ENCODE results near the gene NAAA. TPM values are rescaled to one million over a fixed set of nuclear protein-coding genes. Genes with fewer than 3 reads are reported as not detected.
A peak's percentile ranks its signal among the peaks of the same experiment; 100 is the strongest.
"Not testable (repeated sequence)": the region's sequence is repeated elsewhere in the genome, so short reads cannot be mapped to it uniquely, and the experiment has no call there.

NAAA gene
- 10 to 100 TPM; 12.3 to 13.8 TPM for total RNA-seq
- long read RNA-seq, transcript NAAA-201 (11 exons, 1,900 nt), result major isoform, 14 of 26 reads
- long read RNA-seq, partial matches to known transcripts, result 0 of 26 reads
- long read RNA-seq, other reads (novel, unspliced or antisense), result 10 of 26 reads

GRCh38 chr4:75940692-75941253 lies at the start of gene NAAA:
Gene NAAA, minus strand, starts transcription at chr4:75941013. Its CDS starts 64 bp downstream, at chr4:75940949.
- intact Hi-C loops (cut with DNase I), result no loop called here
- DNase-seq (peak; percentile 78), ATAC-seq (peak; percentile 94 to 97)

- DNase-seq, result no peak
- intact Hi-C loops (cut with DNase I), result no loop called here
- peak in 1 of 2 donors; percentile 11 for ATAC-seq
Observed at GRCh38 chr4:75989846-75990528, 49.2 kb upstream of the NAAA start.

GRCh38 chr4:75985116-75985515 lies 44.3 kb upstream of the NAAA start:
- DNase-seq (no peak), ATAC-seq (no peak)
- intact Hi-C loops (cut with DNase I), result no loop called here

DNA sequence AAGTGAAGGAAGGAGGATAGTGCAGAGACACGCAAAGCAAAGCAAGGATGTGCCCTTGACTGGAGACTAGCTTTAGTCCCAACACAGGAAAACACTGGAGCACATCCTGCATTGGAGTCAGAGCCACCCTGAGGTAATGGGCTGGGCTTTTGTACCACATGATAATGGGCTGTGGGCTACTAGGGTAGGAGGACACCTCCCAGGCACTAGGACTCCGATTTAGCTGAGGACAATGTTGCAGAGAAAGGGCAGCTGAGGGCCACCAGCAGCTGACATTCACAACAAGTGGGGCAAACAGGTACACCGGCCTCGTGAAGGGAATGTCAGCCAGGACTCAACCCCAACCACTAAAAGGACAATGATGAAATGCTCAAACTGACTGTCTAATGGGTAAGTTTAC lies 39.8 kb upstream of the NAAA start:
- intact Hi-C loops (cut with DNase I), result no loop called here

DNA sequence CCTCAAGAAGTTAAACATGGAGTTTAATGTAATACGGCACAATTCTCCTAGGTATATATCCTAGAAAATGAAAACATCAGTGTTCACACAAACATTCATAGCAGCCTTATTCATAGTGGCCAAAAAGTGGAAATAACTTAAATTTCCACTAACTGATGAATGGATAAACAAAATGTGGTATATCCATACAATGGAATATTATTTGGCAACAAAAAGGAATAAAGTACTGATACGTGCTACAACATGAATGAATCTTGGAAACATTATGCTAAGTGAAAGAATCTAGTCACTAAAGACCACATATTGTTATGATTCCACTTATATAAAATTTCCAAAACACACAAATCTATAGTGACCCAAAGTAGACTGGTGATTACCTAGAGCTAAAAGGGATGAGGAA lies 35.4 kb upstream of the NAAA start:
- DNase-seq (no peak), ATAC-seq (no peak)
- intact Hi-C loops (cut with DNase I), result no loop called here

More for the DNA sequence above, 39.8 kb upstream of the NAAA start:
- ATAC-seq (no peak), DNase-seq (no peak)

GRCh38 chr4:75973766-75974165 lies 33.0 kb upstream of the NAAA start:
- intact Hi-C loops (cut with DNase I), result no loop called here
- DNase-seq (no peak), ATAC-seq (no peak)

DNA sequence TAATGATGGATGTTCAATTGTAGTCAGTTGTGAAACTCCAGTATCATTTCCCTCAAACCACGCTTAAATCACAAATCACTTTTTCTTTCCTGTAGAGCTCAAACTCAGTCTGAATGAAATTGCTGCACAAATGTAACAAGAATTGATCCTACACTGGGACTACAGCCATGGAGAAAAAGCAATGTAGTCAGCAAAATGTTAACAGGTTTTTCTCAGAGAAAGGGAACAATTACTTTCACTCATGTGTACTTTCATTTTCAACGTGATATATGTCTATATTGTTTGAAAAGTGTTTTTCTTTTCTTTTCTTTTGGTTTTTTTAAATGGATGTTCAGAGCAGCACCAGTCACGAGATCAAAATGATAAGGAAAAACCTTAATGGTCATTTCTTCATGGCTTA lies 27.3 kb upstream of the NAAA start:
- intact Hi-C loops (cut with DNase I), result loop anchor here in 1 of 2 donors (10.0 kb wide), 1 partner anchor 173 kb away; no protein-coding TSS in a partner anchor
- no peak for DNase-seq
- ATAC-seq, result no peak

DNA sequence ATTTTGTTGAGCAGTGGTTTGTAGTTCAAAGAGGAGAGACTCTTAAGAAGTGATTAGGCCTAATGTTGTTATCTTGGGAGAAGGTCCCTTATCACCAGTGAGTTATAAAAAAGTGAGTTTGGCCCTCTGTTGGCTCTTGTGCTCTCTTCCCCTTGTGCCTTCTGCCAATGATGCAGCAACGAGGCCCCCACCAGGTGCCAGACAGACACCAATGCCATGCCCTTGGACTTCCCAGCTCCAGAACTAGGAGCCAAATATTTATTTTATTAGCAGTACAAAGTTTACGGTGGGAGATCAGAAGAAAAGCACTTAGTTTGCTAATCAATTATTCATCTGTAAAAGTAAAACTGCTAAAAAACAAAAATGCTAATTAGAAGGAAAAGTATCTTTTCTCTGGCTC lies 22.7 kb upstream of the NAAA start:
- intact Hi-C loops (cut with DNase I), result loop anchor here in 1 of 2 donors (10.0 kb wide), 1 partner anchor 169 kb away; no protein-coding TSS in a partner anchor
- no peak for ATAC-seq

GRCh38 chr4:75962072-75962471 lies 21.3 kb upstream of the NAAA start:
- ATAC-seq, DNase-seq: not testable (repeated sequence)
- intact Hi-C loops (cut with DNase I), result loop anchor here in 1 of 2 donors (10.0 kb wide), 1 partner anchor 167 kb away; no protein-coding TSS in a partner anchor

More for the DNA sequence above, 22.7 kb upstream of the NAAA start:
- no peak for DNase-seq

DNA sequence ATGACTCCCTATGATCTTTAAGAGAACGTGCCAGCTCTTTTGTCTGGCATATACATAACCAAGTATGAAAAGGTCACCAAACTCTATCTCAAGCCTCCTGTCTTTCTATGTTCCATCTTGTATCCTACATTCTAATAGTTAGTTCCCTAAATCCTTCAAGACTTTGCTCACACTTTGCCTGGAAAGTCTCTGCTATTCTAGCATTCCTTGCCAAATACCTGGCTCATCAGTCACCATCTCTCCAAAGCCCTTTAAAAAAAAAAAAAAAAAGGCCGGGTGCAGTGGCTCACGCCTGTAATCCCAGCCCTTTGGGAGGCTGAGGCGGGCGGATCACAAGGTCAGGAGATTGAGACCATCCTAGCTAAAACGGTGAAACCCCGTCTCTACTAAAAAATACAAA lies 17.7 kb upstream of the NAAA start:
- ATAC-seq; intact Hi-C loops (cut with DNase I); DNase-seq: not testable (repeated sequence)

DNA sequence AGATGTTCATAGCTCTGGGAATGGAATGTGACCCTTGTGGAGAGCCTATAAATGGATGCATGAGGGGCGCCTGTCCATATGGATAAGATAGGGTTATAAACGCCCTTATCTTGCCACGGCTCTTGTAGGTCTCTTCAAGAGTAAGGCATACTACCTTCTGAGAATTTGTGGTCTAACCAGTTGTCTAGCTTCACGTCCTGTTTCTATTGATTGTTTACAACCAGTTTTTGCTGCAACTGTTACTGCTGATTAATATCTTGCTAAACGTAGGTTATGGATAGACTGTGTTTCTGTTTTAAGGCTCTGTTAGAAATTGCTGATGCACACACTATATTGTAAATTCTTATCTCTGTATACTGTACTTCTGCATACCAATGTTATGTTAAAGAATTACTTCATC lies 14.0 kb upstream of the NAAA start:
- ATAC-seq; DNase-seq; intact Hi-C loops (cut with DNase I): not testable (repeated sequence)

GRCh38 chr4:75953509-75953908 lies 12.7 kb upstream of the NAAA start:
- DNase-seq (no peak), ATAC-seq (no peak)
- intact Hi-C loops (cut with DNase I), result no loop called here

- intact Hi-C loops (cut with DNase I), result no loop called here
- no peak for DNase-seq
- ATAC-seq, result no peak
Observed at GRCh38 chr4:75950213-75950815, 9.5 kb upstream of the NAAA start.

DNA sequence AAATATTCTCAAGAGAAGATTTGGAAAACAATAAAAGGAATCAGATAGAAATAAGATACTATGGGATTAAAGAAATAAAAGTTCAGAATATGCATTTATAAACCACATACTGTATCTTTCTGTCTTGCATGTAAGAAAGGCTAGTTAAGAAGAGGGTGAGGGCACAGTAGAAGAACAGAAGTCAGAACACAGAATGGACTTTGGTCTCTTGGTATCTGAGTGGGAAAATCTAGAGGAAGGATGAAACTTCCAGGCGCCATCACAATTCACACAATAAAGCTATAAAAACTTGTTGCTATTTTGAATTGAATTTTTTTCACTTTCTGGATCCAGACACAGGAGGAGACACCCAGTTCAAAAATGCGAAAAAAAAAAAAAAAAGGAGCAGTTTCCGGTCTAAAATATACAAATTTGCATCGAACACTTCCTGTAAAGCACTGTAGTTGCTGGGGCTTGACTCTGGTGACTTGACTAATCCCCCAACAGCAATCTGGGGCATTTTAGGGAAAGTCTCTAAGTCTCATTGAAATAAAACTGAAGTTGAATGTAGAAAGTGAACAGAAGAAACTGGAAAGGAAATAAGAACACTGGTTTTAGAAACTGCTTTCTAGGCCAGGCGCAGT lies 8.1 kb upstream of the NAAA start:
- intact Hi-C loops (cut with DNase I), result no loop called here
- ATAC-seq (no peak), DNase-seq (no peak)

- DNase-seq (peak; percentile 83), ATAC-seq (peak; percentile 84 to 92)
- intact Hi-C loops (cut with DNase I), result no loop called here
Observed at GRCh38 chr4:75939890-75940691, 722 bp downstream of the NAAA start.

DNA sequence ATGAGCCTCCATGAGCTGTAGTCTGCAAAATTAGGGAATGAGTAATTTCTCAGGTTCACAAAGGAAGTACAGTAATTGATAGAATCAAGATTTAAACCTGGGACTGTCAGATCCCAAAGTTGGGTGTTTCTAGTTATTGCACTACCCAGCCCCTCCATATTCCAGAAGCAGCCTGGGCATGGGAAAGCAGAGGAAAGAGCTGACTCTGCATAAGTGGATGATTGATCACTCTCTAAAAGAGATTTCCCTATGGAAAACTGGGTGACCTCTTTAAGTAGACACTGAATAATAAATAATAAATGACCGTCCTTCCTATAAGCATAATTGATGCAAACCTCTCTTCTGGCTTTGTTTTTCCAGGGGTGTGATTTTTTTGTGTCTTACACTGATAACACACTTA lies 5.2 kb downstream of the NAAA start:
- intact Hi-C loops (cut with DNase I), result no loop called here
- ATAC-seq (no peak), DNase-seq (no peak)

DNA sequence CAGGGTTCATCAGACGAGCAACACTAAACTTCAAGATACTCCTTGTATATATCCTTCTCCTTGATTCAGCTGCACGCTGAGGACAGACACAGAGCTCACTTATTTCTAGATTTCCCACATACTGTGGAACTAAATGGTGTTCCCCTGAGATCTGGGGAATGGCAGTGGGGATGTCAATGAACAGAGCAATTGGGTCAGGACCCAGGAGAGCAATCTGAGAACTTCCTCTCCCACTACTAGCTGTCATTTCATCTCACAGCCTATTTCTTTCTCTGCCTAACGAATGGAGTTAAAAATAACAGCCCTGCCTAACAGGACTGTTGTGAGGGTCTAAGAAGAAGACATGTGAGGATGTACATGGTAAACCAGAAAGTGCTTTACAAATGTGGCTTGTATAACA lies 10.7 kb downstream of the NAAA start:
- DNase-seq, result no peak
- ATAC-seq, result no peak

DNA sequence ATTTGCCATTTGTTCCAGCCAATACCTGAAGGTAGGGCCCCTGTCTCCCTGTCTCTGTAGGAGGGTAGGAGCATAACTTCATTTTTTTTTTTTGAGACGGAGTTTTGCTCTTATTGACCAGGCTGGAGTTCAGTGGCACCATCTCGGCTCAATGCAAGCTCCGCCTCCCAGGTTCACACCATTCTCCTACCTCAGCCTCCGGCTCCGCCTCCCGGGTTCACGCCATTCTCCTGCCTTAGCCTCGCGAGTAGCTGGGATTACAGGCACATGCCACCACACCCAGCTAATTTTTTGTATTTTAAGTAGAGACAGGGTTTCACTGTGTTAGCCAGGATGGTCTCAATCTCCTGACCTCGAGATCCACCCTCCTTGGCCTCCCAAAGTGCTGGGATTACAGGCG lies 15.9 kb downstream of the NAAA start:
- DNase-seq; intact Hi-C loops (cut with DNase I); ATAC-seq: not testable (repeated sequence)

More for the DNA sequence above, 10.7 kb downstream of the NAAA start:
- intact Hi-C loops (cut with DNase I), result no loop called here

GRCh38 chr4:75924309-75924827 lies 16.4 kb downstream of the NAAA start:
- intact Hi-C loops (cut with DNase I), result no loop called here

More at GRCh38 chr4:75924309-75924827, 16.4 kb downstream of the NAAA start:
- DNase-seq (no peak), ATAC-seq (no peak)

Measured in left cardiac atrium (tissue), 4 donors.